Natural killer cell (primary cell): ENCODE measurements around the gene PRSS38. TPM values are rescaled to one million over a fixed set of nuclear protein-coding genes. Genes with fewer than 3 reads are reported as not detected.
A peak's percentile ranks its signal among the peaks of the same experiment; 100 is the strongest.

ENCODE experiments used
- ATAC-seq, 3 donors: fragments of 150-1000 bp in 2 of 3; fragments of 200-7000 bp in 1 of 3; cut with Tn5 transposase; 1 replicate in 1 of 3; 2 replicates in 2 of 3; pipeline ENCODE4 v1.10.0; 2021; ENCODE audit warnings: mild to moderate bottlenecking in 2 of 3, moderate library complexity in 2 of 3
- DNase-seq, 2 donors: peaks; one replicate each; pipeline versions ENCODE4 v3.0.0 to v3.0.0-alpha.2; 2013 to 2021; ENCODE audit warnings: mixed read lengths in 1 of 2
- H3K27ac ChIP-seq: one replicate; pipeline ENCODE4 v1.5.1; 2013; ENCODE audit warnings: mild to moderate bottlenecking, low read length
- H3K27me3 ChIP-seq: one replicate; pipeline ENCODE4 v1.6.1; 2013; ENCODE audit warnings: low read length; ENCODE audit not compliant: control insufficient read depth, insufficient read depth
- H3K36me3 ChIP-seq: one replicate; pipeline ENCODE4 v1.6.1; 2013; ENCODE audit warnings: low read length; ENCODE audit not compliant: control insufficient read depth, insufficient read depth
- H3K4me1 ChIP-seq: one replicate; pipeline ENCODE4 v1.6.1; 2013; ENCODE audit warnings: low read length; ENCODE audit not compliant: control insufficient read depth, insufficient read depth
- H3K4me3 ChIP-seq: one replicate; pipeline ENCODE4 v1.5.1; 2013; ENCODE audit warnings: low read length
- H3K9me3 ChIP-seq: one replicate; pipeline ENCODE4 v1.6.1; 2013; ENCODE audit warnings: low read length; ENCODE audit not compliant: control insufficient read depth, insufficient read depth
- H3K27ac Mint-ChIP-seq, 2 donors: one replicate each; pipeline ENCODE4 v1.8.0; 2022; ENCODE audit warnings: mild to moderate bottlenecking in 2 of 2, mixed read lengths in 2 of 2, moderate library complexity in 1 of 2
- H3K27me3 Mint-ChIP-seq, 2 donors: one replicate each; pipeline ENCODE4 v1.8.0; 2022; ENCODE audit warnings: low read depth in 2 of 2, mixed read lengths in 2 of 2
- H3K36me3 Mint-ChIP-seq: one replicate; pipeline ENCODE4 v1.8.0; 2022; ENCODE audit warnings: mixed read lengths
- H3K4me1 Mint-ChIP-seq, 2 donors: one replicate each; pipeline ENCODE4 v1.8.0; 2022; ENCODE audit warnings: mixed read lengths in 2 of 2
- H3K4me3 Mint-ChIP-seq: one replicate; pipeline ENCODE4 v1.8.0; 2022; ENCODE audit warnings: mild to moderate bottlenecking, moderate library complexity, mixed read lengths
- H3K9me3 Mint-ChIP-seq, 2 donors: one replicate each; pipeline ENCODE4 v1.8.0; 2022; ENCODE audit warnings: mixed read lengths in 2 of 2
- CTCF ChIP-seq: fragments of 200-600 bp; IDR thresholded peaks from one replicate; pipeline ENCODE4 v1.8.0; 2022; ENCODE audit warnings: antibody characterized with exemption
- WGBS: methylation state at CpG from one replicate; pipeline ENCODE4 v1.1.7; 2013; ENCODE audit warnings: missing lambda C conversion rate; ENCODE audit not compliant: insufficient coverage; 5-methylcytosine and 5-hydroxymethylcytosine counted together
- intact Hi-C: fragments of 100-400 bp; cut with micrococcal nuclease; formaldehyde crosslinking; loops from one replicate; pipeline ENCODE4 v1.14.2; 2022
- total RNA-seq, 4 donors: library from RNA; stranded (reverse); fragments of 120-200 nt in 1 of 4; gene quantifications; one replicate each; pipeline versions ENCODE4 v1.2.3 to v1.2.4, GENCODE V29; 2013 to 2022

PRSS38 gene
- total RNA-seq, 3 donors from 2014 or later (not counting 1 experiment from before 2014, with no cell fraction given), result not detected

- peak in 1 of 2 donors; percentile 15 for DNase-seq
- 40% methylated on average over 18 of the region's 18 CpGs for WGBS
- H3K36me3 ChIP-seq, result no peaks in the 10 kb centered on the region
- H3K27ac ChIP-seq, result no peak overlapping the region
- H3K4me3 ChIP-seq, result peak overlapping the region; percentile 37
- H3K9me3 Mint-ChIP-seq, result no peaks in the 10 kb centered on the region
- no peak for ATAC-seq
- peak overlapping the region; percentile 69 for H3K4me3 Mint-ChIP-seq
- no peak for TF ChIP-seq CTCF
- intact Hi-C loops, result no loop called here
- no peaks in the 10 kb centered on the region for H3K27me3 Mint-ChIP-seq
- H3K9me3 ChIP-seq, result no peaks in the 10 kb centered on the region
- no peaks in the 10 kb centered on the region for H3K36me3 Mint-ChIP-seq
- H3K27ac Mint-ChIP-seq, result no peak overlapping the region
- H3K4me1 ChIP-seq, result peaks cover 33% of the 10 kb centered on the region
- peaks cover 7 to 13% of the 10 kb centered on the region in 2 donors for H3K4me1 Mint-ChIP-seq
- peaks cover 4% of the 10 kb centered on the region for H3K27me3 ChIP-seq
These were observed 71.1 kb downstream of the PRSS38 start for GRCh38 chr1:227886503-227886961.

- H3K9me3 Mint-ChIP-seq, result no peaks in the 10 kb centered on the region
- H3K36me3 Mint-ChIP-seq, result no peaks in the 10 kb centered on the region
- Histone ChIP-seq H3K9me3 (no peaks in the 10 kb centered on the region), H3K4me1 (peaks cover 33% of the 10 kb centered on the region), H3K27ac (peak overlapping the region; percentile 20), H3K4me3 (peak overlapping the region; percentile 37), H3K27me3 (peaks cover 4% of the 10 kb centered on the region), H3K36me3 (no peaks in the 10 kb centered on the region)
- peak overlapping the region; percentile 69 for H3K4me3 Mint-ChIP-seq
- no peak overlapping the region for H3K27ac Mint-ChIP-seq
- no peak for TF ChIP-seq CTCF
- intact Hi-C loops, result no loop called here
- H3K27me3 Mint-ChIP-seq, result no peaks in the 10 kb centered on the region
- ATAC-seq (peak in 2 of 3 donors; percentile 36 to 49), DNase-seq (peak; percentile 16 to 38)
- H3K4me1 Mint-ChIP-seq, result peaks cover 7 to 13% of the 10 kb centered on the region in 2 donors
- 10% methylated on average over 30 of the region's 30 CpGs for WGBS
These were observed 71.7 kb downstream of the PRSS38 start for GRCh38 chr1:227886993-227887696.

- Histone ChIP-seq H3K4me1 (peaks cover 33% of the 10 kb centered on the region), H3K9me3 (no peaks in the 10 kb centered on the region), H3K4me3 (peak overlapping the region; percentile 37), H3K36me3 (no peaks in the 10 kb centered on the region), H3K27ac (no peak overlapping the region), H3K27me3 (peaks cover 4% of the 10 kb centered on the region)
- Mint-ChIP-seq H3K9me3 (no peaks in the 10 kb centered on the region), H3K4me3 (peak overlapping the region; percentile 89), H3K4me1 (peaks cover 7 to 13% of the 10 kb centered on the region in 2 donors), H3K27ac (peak overlapping the region; percentile 18 to 45), H3K27me3 (peaks cover 0 to 2% of the 10 kb centered on the region in 2 donors), H3K36me3 (no peaks in the 10 kb centered on the region)
- intact Hi-C loops, result no loop called here
- DNase-seq (peak in 1 of 2 donors; percentile 14), ATAC-seq (peak in 1 of 3 donors; percentile 77)
- WGBS, result 50% methylated on average over 40 of the region's 40 CpGs
- TF ChIP-seq CTCF, result no peak
These were observed 72.4 kb downstream of the PRSS38 start for GRCh38 chr1:227887697-227888403.
